Skeletal muscle satellite cell (primary cell): Measurements from ENCODE around the gene CPAMD8.
A peak's percentile ranks its signal among the peaks of the same experiment; 100 is the strongest.

Experiments
- H3K27me3 ChIP-seq: 2 replicates; pipeline ENCODE4 v1.7.0; 2013; ENCODE audit warnings: low read length; ENCODE audit not compliant: control insufficient read depth, insufficient read depth
- H3K36me3 ChIP-seq: 2 replicates; pipeline ENCODE4 v1.7.0; 2013; ENCODE audit warnings: mild to moderate bottlenecking, control low read depth, low read length; ENCODE audit not compliant: insufficient read depth
- H3K4me1 ChIP-seq: 2 replicates; pipeline ENCODE4 v1.7.0; 2013; ENCODE audit warnings: low read length; ENCODE audit not compliant: control insufficient read depth, insufficient read depth
- H3K4me2 ChIP-seq: 2 replicates; pipeline ENCODE4 v1.7.0; 2013; ENCODE audit warnings: mild to moderate bottlenecking, low read length
- H3K4me3 ChIP-seq: 2 replicates; pipeline ENCODE4 v1.7.0; 2013; ENCODE audit warnings: low read length
- H3K9ac ChIP-seq: 2 replicates; pipeline ENCODE4 v1.7.0; 2013; ENCODE audit warnings: mild to moderate bottlenecking, low read depth, low read length, moderate library complexity
- H3K9me3 ChIP-seq: replicated peaks from 2 replicates; pipeline ENCODE4 v1.7.0; 2013; ENCODE audit warnings: mild to moderate bottlenecking, control low read depth, low read length

CPAMD8 gene

GRCh38 chr19:16911046-16911445 is 115.6 kb downstream of the CPAMD8 start:
- Histone ChIP-seq H3K9ac (no peak overlapping the region), H3K9me3 (peaks cover 12% of the 10 kb centered on the region), H3K4me1 (no peaks in the 10 kb centered on the region), H3K4me3 (no peak overlapping the region), H3K36me3 (no peaks in the 10 kb centered on the region), H3K27me3 (no peaks in the 10 kb centered on the region), H3K4me2 (no peak overlapping the region)

GRCh38 chr19:16908759-16909158 is 117.9 kb downstream of the CPAMD8 start:
- Histone ChIP-seq H3K9ac (no peak overlapping the region), H3K9me3 (peaks cover 5% of the 10 kb centered on the region), H3K4me1 (no peaks in the 10 kb centered on the region), H3K36me3 (no peaks in the 10 kb centered on the region), H3K4me2 (no peak overlapping the region), H3K4me3 (no peak overlapping the region), H3K27me3 (no peaks in the 10 kb centered on the region)

GRCh38 chr19:16904599-16904998 is 122.0 kb downstream of the CPAMD8 start:
- Histone ChIP-seq H3K4me2 (no peak overlapping the region), H3K9me3 (no peaks in the 10 kb centered on the region), H3K4me3 (no peak overlapping the region), H3K9ac (no peak overlapping the region), H3K27me3 (peaks cover 4% of the 10 kb centered on the region), H3K36me3 (no peaks in the 10 kb centered on the region), H3K4me1 (no peaks in the 10 kb centered on the region)

- Histone ChIP-seq H3K9me3 (no peaks in the 10 kb centered on the region), H3K27me3 (peaks cover 4% of the 10 kb centered on the region), H3K4me2 (no peak overlapping the region), H3K36me3 (no peaks in the 10 kb centered on the region), H3K9ac (no peak overlapping the region), H3K4me3 (no peak overlapping the region), H3K4me1 (no peaks in the 10 kb centered on the region)
Measured at GRCh38 chr19:16903347-16903746, 123.3 kb downstream of the CPAMD8 start.

GRCh38 chr19:16902545-16902944 is 124.1 kb downstream of the CPAMD8 start:
- H3K9me3 ChIP-seq: no peaks in the 10 kb centered on the region
- peaks cover 4% of the 10 kb centered on the region for H3K27me3 ChIP-seq
- H3K4me3 ChIP-seq: no peak overlapping the region
- no peak overlapping the region for H3K9ac ChIP-seq
- H3K4me1 ChIP-seq: no peaks in the 10 kb centered on the region
- H3K36me3 ChIP-seq: no peaks in the 10 kb centered on the region
- no peak overlapping the region for H3K4me2 ChIP-seq

- Histone ChIP-seq H3K27me3 (peaks cover 4% of the 10 kb centered on the region), H3K4me2 (no peak overlapping the region), H3K9ac (no peak overlapping the region), H3K4me3 (no peak overlapping the region), H3K36me3 (no peaks in the 10 kb centered on the region), H3K9me3 (no peaks in the 10 kb centered on the region), H3K4me1 (peaks cover under 1% of the 10 kb centered on the region)
Measured at GRCh38 chr19:16901491-16902175, 125.0 kb downstream of the CPAMD8 start.

- no peak overlapping the region for H3K9ac ChIP-seq
- H3K4me1 ChIP-seq: peaks cover 7% of the 10 kb centered on the region
- H3K36me3 ChIP-seq: no peaks in the 10 kb centered on the region
- H3K4me3 ChIP-seq: no peak overlapping the region
- no peak overlapping the region for H3K4me2 ChIP-seq
- H3K9me3 ChIP-seq: no peaks in the 10 kb centered on the region
- H3K27me3 ChIP-seq: peaks cover 15% of the 10 kb centered on the region
Measured at GRCh38 chr19:16899566-16900075, 127.0 kb downstream of the CPAMD8 start.

GRCh38 chr19:16898361-16899015 is 128.1 kb downstream of the CPAMD8 start:
- H3K4me2 ChIP-seq: no peak overlapping the region
- H3K4me3 ChIP-seq: no peak overlapping the region
- peaks cover 21% of the 10 kb centered on the region for H3K27me3 ChIP-seq
- H3K36me3 ChIP-seq: no peaks in the 10 kb centered on the region
- no peaks in the 10 kb centered on the region for H3K9me3 ChIP-seq
- H3K4me1 ChIP-seq: peaks cover 7% of the 10 kb centered on the region
- H3K9ac ChIP-seq: no peak overlapping the region

- peak overlapping the region; percentile 72 for H3K4me3 ChIP-seq
- H3K36me3 ChIP-seq: no peaks in the 10 kb centered on the region
- H3K9me3 ChIP-seq: no peaks in the 10 kb centered on the region
- peak overlapping the region; percentile 51 for H3K9ac ChIP-seq
- H3K4me2 ChIP-seq: peak overlapping the region; percentile 79
- peaks cover 28% of the 10 kb centered on the region for H3K27me3 ChIP-seq
- peaks cover 7% of the 10 kb centered on the region for H3K4me1 ChIP-seq
Measured at GRCh38 chr19:16897856-16898161, 128.8 kb downstream of the CPAMD8 start.

- peak overlapping the region; percentile 72 for H3K4me3 ChIP-seq
- peak overlapping the region; percentile 51 for H3K9ac ChIP-seq
- peaks cover 7% of the 10 kb centered on the region for H3K4me1 ChIP-seq
Measured at GRCh38 chr19:16897029-16897855, 129.4 kb downstream of the CPAMD8 start.

GRCh38 chr19:16896146-16897028 is 130.2 kb downstream of the CPAMD8 start:
- H3K9me3 ChIP-seq: no peaks in the 10 kb centered on the region
- H3K4me3 ChIP-seq: peak overlapping the region; percentile 51
- H3K4me2 ChIP-seq: peak overlapping the region; percentile 79
- H3K27me3 ChIP-seq: peaks cover 32% of the 10 kb centered on the region
- H3K9ac ChIP-seq: peak overlapping the region; percentile 11
- no peaks in the 10 kb centered on the region for H3K36me3 ChIP-seq
- H3K4me1 ChIP-seq: peaks cover 7% of the 10 kb centered on the region

More at GRCh38 chr19:16897029-16897855, 129.4 kb downstream of the CPAMD8 start:
- Histone ChIP-seq H3K9me3 (no peaks in the 10 kb centered on the region), H3K27me3 (peaks cover 32% of the 10 kb centered on the region), H3K36me3 (no peaks in the 10 kb centered on the region), H3K4me2 (peak overlapping the region; percentile 79)
